Neural progenitor cell (in vitro differentiated cells): Measurements from ENCODE around the gene MRAP2.

Experiments used
- EZH2 ChIP-seq: fragments of 200-600 bp; sonication (generic); IDR thresholded peaks from 2 replicates; pipeline ENCODE4 v1.6.1; 2017; ENCODE audit warnings: antibody characterized with exemption, mild to moderate bottlenecking, moderate library complexity
- EZH2phosphoT487 ChIP-seq: fragments of 200-600 bp; sonication (generic); IDR thresholded peaks from 2 replicates; pipeline ENCODE4 v1.6.1; 2017; ENCODE audit warnings: antibody characterized with exemption
- TF ChIP-seq, protein P1 (sequence below): fragments of 200-600 bp; sonication (generic); IDR thresholded peaks from 2 replicates; pipeline ENCODE4 v1.5.1; 2017; ENCODE audit warnings: antibody characterized with exemption, mild to moderate bottlenecking

DNA sequence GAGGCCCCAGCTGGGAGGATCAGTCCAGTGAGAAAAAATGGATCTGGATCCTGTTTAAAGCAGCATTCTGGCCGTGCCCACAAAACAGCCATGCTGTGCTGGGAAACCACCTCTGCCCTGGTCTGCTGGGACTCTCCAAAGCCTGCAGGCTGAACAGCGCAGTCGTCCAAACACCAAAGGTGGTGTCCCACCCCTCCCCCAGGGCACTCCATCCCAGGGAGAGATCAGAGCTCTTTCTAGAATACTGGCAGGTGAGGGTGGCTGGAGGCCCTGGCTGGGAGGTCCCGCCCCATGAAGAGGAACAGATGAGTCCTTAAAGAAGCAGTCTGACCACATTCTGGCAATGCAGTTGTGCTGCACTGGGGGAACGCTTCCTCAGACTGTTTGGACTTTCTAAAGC lies 84.6 kb downstream of the MRAP2 start:
- TF ChIP-seq, protein P1, sequence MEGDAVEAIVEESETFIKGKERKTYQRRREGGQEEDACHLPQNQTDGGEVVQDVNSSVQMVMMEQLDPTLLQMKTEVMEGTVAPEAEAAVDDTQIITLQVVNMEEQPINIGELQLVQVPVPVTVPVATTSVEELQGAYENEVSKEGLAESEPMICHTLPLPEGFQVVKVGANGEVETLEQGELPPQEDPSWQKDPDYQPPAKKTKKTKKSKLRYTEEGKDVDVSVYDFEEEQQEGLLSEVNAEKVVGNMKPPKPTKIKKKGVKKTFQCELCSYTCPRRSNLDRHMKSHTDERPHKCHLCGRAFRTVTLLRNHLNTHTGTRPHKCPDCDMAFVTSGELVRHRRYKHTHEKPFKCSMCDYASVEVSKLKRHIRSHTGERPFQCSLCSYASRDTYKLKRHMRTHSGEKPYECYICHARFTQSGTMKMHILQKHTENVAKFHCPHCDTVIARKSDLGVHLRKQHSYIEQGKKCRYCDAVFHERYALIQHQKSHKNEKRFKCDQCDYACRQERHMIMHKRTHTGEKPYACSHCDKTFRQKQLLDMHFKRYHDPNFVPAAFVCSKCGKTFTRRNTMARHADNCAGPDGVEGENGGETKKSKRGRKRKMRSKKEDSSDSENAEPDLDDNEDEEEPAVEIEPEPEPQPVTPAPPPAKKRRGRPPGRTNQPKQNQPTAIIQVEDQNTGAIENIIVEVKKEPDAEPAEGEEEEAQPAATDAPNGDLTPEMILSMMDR, result no peak
- TF ChIP-seq EZH2phosphoT487 (no peak), EZH2 (no peak)
